Caki2 (cell line): Measurements from ENCODE around the gene LAP3. TPM values are rescaled to one million over a fixed set of nuclear protein-coding genes. Genes with fewer than 3 reads are reported as not detected.

Experiments used
- DNase-seq: peaks from one replicate; pipeline ENCODE4 v3.0.0-alpha.2; 2015; ENCODE audit warnings: low read depth
- in situ Hi-C: cut with HindIII; loops from 2 replicates; pipeline ENCODE4 v1.10.0; 2016; ENCODE audit warnings: low sequenced_read_pairs, low pct_unique_long_range_greater_than_20kb, mixed read lengths
- total RNA-seq: library from RNA; depleted of rRNA; stranded (reverse); fragments of >200 nt; shearing (Covaris generic); gene quantifications from 2 replicates; pipeline ENCODE4 v1.2.3, GENCODE V29; 2014; ENCODE audit warnings: low replicate concordance

The LAP3 gene
- total RNA-seq, 1 experiment from 2014 or later: 73.7 TPM

DNA sequence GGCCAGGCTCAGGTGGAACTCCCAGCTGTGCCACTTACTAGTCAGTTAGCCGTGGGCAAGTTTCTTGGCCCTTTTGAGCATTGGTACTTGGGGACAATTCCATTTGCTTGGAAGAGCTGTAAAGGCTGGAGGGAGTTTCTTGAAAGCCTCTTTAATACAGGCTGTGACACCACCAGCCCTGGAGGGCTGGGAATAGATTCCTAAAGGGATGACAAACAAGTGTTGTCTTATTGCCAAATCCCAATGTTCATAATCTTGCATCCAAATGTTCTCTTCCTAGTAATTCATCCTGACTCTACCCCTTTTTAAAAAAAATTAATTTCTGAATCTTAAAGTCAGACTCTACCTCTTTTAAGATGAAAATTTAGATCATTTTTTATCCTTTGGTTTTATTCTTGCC is 22.8 kb downstream of the LAP3 start:
- DNase-seq: no peak
- in situ Hi-C loops: no loop called here

- no peak for DNase-seq
Observed at GRCh38 chr4:17605236-17605635, 28.2 kb downstream of the LAP3 start.

DNA sequence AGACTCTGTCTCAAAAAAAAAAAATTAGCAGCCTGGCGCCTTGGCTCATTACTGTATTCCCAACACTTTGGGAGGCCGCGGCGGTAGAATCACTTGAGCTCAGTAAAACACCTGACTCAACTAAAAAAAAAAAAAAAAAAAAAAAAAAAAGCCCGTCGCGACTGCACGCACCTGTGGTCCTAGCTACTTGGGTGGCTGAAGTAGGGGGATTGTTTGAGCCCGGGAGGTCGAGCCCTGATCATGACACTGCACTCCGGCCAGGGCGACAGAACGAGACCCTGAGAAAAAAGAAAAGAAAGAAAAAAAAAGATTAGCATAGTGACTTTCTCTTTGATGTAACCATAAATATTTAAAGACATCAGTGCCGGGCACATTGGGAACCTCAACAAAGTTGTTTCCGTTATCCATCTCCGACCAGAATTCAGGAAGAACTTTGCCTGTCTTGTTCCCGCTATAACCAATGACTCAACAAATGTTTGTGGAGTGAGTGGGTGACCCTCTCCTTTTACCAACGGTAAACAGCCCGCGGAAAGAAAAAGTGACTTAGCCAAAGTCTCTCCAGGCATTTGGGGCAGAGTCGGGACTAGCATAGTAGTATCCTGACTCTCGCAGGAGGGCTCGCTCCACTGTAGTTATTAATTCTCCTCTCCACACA is 36.9 kb downstream of the LAP3 start:
- in situ Hi-C loops: no loop called here
- peak; percentile 10 for DNase-seq

More at GRCh38 chr4:17605236-17605635, 28.2 kb downstream of the LAP3 start:
- in situ Hi-C loops: no loop called here

- peak; percentile 81 for DNase-seq
- in situ Hi-C loops: no loop called here
Observed at GRCh38 chr4:17614416-17615299, 37.7 kb downstream of the LAP3 start, which contains the start of gene MED28. Gene MED28, plus strand, starts transcription at chr4:17614641. Its CDS starts 14 bp downstream, at chr4:17614655.

DNA sequence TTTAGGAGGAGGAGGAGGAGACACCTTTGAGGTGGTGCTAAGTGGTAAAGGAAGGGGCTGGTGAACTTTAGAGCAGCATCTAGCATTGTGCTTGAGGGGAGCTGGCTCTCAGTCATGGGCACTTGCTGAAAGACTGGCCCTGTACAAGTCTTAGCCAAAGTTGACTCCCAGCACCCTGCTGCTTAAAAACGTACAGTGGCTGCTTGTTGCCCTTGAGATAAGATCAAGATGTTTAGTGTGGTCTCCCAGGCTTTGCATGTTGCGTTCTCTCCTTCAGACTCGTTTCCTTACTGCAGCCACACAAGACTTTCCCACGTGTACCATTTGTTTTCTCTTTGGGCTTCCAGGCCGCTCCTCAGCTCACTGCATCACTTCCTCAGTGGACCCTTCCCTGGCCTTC is 39.3 kb downstream of the LAP3 start:
- no peak for DNase-seq
- in situ Hi-C loops: no loop called here

GRCh38 chr4:17618926-17619325 is 41.9 kb downstream of the LAP3 start:
- in situ Hi-C loops: no loop called here
- no peak for DNase-seq

GRCh38 chr4:17619416-17620105 is 42.6 kb downstream of the LAP3 start:
- no peak for DNase-seq
- in situ Hi-C loops: no loop called here

DNA sequence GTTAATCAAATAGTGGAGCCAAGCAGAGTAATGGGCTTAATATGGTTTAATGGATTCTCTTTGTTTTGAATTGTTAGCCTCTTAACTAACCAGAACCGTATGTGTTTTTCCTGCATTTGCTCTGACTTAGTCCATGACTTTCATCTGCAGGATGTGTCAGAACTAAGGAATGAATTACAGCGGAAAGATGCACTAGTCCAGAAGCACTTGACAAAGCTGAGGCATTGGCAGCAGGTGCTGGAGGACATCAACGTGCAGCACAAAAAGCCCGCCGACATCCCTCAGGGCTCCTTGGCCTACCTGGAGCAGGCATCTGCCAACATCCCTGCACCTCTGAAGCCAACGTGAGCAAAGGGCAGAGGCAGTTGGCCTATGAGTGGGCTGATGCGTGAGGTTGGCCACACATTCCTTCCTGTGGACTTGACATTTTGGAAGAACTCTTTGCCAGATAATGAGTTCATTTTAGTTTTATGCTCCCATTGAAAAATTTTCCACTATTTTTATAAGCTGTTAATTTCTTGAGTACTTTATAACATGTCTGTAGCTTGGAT is 46.5 kb downstream of the LAP3 start:
- in situ Hi-C loops: no loop called here
- no peak for DNase-seq

GRCh38 chr4:17624821-17625220 is 47.8 kb downstream of the LAP3 start:
- DNase-seq: no peak
- in situ Hi-C loops: no loop called here

DNA sequence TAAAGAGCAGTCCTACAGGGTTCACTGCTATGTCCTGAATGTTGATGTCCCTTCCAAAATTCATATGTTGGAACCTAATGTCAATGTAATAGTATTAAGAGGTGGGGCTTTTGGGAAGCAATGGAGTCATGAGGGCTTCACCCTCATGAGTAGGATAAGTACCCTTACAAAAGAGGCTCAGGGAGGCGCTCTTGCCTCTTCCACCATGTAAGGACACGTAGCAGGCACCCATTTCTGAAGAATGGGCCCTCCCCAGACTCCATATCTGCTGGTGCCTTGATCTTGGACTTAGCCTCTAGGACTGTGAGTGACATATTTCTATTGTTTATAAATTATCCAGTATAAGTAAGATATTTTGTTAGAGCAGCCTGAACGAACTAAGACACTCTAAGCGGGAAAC is 53.2 kb downstream of the LAP3 start:
- DNase-seq: no peak
- in situ Hi-C loops: no loop called here

- in situ Hi-C loops: no loop called here
- DNase-seq: no peak
Observed at GRCh38 chr4:17633600-17633999, 56.6 kb downstream of the LAP3 start.

GRCh38 chr4:17635056-17635455 is 58.1 kb downstream of the LAP3 start:
- no peak for DNase-seq
- in situ Hi-C loops: no loop called here

GRCh38 chr4:17636341-17636695 is 59.3 kb downstream of the LAP3 start:
- no peak for DNase-seq
- in situ Hi-C loops: no loop called here

DNA sequence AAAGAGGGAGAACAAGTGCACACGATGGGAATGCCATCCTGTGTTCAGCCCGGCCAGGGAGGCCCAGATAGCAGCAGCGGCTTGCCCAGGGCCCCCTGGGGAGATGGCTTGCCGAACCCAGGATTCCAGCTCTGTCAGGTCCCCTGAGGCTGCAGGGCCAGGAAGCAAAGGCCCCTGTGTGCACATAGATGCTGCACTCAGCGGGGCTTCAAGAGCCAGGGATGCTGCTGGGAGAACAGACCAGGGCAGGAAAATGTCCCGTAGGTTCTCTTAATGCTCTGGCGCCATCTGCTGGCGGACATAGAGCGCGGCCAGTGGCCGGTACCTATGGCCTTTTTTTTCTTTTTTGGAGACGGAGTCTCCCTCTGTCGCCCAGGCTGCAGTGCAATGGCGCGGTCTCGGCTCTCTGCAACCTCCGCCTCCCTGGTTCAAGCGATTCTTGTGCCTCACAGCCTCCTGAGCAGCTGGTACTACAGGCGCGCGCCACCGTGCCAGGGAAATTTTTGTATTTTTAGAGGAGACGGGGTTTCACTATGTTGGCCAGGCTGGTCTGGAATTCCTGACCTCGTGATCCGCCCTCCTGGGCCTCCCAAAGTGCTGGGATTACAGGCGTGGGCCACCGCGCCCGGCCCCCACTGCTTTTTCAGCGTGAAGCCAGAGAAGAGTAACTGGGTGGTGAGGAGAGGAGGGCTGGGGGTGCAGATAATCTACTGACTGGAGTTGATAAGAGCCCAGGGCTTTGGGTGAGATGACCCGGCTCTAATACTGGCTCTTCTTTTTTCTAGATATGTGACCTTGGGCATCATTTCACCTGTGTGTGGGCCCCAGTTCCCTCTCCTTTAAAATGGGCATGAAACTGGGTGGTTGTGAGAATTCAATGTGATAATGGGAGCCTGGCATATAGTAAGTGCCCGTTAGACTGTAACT is 60.0 kb downstream of the LAP3 start:
- peak; percentile 55 for DNase-seq

DNA sequence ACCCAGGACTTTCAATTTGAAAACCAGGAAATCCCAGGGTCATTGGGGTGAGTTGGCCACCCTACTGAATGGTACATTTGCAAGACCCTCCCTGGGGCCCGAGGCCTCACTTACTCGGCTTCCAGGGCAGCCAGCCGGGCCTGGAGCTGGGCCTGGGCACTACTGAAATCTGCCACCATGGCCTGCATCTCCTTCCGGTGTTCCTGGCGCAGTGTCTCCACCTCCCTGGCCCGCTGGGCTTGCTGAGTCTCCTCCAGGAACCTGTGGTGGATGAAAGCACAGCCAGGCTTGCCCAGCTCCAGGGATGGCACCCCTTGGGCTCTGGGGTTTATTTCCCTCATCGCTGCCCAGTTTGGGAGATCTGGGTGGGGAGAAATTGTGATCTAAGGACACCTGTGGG is 62.1 kb downstream of the LAP3 start:
- in situ Hi-C loops: no loop called here
- no peak for DNase-seq

More for the DNA sequence above, 60.0 kb downstream of the LAP3 start:
- in situ Hi-C loops: no loop called here

DNA sequence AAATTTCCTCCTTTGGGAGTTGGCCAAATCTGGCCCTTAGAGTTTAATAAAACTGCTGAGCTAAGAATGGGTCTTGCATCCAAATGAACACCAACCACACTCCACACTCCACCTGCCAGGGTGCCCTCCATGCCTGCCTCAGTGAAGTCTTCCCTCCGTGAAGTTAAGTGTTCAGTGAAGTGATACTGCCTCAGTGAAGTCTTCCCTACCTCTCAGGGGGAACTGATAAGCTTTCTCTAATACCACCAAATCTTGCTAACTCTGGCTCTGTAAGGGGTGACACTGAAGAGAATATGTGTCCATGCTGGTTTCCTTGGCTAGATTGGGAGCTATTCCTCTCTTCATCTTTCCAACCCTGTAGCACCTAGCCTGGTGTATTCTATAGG is 65.4 kb downstream of the LAP3 start:
- in situ Hi-C loops: no loop called here
- no peak for DNase-seq

DNA sequence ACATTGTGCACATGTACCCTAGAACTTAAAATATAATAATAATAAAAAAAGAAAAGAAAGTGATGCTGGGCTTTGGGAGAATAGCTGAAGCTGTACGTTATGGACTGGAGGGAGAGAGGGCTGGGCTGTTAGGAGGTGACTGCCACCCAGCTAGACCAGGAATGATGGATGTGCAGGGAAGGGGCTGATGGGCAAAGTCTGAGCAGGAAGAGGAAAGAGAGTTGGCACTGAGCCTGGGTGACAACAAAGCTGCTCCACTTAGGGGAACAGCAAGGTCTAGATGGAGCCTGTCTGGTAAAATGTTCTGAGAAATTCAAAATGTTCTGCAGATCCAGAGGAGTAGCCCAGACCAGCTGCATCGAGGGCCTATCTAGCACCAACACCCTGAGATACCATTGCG is 69.7 kb downstream of the LAP3 start:
- DNase-seq: no peak
- in situ Hi-C loops: no loop called here
